T-cell (primary cell): ENCODE results near the gene MRPS6. TPM values are rescaled to one million over a fixed set of nuclear protein-coding genes. Genes with fewer than 3 reads are reported as not detected.

Source experiments
- ATAC-seq, 4 experiments: fragments of 200-7000 bp in 3 of 4; fragments of 150-1000 bp in 1 of 4; cut with Tn5 transposase; replicated peaks in 1 of 4; 1 replicate in 3 of 4; 2 replicates in 1 of 4; pipeline ENCODE4 v1.10.0; 2021; ENCODE audit warnings: moderate library complexity in 3 of 4, mild to moderate bottlenecking in 2 of 4, moderate number of reproducible peaks in 1 of 4
- CTCF ChIA-PET, 2 donors: fragments of 300-600 bp; sonication (Branson Sonifier 250); formaldehyde crosslinking; loops; one replicate each; lab custom pipeline; 2022; ENCODE audit warnings: antibody characterized with exemption in 2 of 2; lab: Charles Lee
- POLR2A ChIA-PET, 2 donors: fragments of 300-600 bp; sonication (Branson Sonifier 250); formaldehyde crosslinking; loops; one replicate each; lab custom pipeline; 2022; ENCODE audit warnings: antibody characterized with exemption in 2 of 2; lab: Charles Lee
- DNase-seq, 35 experiments: peaks; one replicate each; pipeline versions ENCODE4 v3.0.0 to v3.0.0-alpha.2; 2013 to 2023
- H3K27ac ChIP-seq: one replicate; pipeline ENCODE4 v1.5.1; 2013; ENCODE audit warnings: low read length
- H3K27me3 ChIP-seq, 2 experiments: replicated peaks in 1 of 2; 1 replicate in 1 of 2; 2 replicates in 1 of 2; pipeline versions ENCODE4 v1.6.1 to v1.7.0; 2013; ENCODE audit warnings: low read length in 1 of 2, mixed read lengths in 1 of 2; ENCODE audit not compliant: control insufficient read depth in 2 of 2, insufficient read depth in 2 of 2; ENCODE audit errors: extremely low read depth in 1 of 2
- H3K36me3 ChIP-seq, 2 donors: 1 replicate in 1 of 2; 2 replicates in 1 of 2; pipeline versions ENCODE4 v1.6.1 to v1.7.0; 2013; ENCODE audit warnings: low read length in 1 of 2; ENCODE audit not compliant: control insufficient read depth in 2 of 2, insufficient read depth in 1 of 2; ENCODE audit errors: extremely low read depth in 1 of 2
- H3K4me1 ChIP-seq, 2 experiments: 1 replicate in 1 of 2; 2 replicates in 1 of 2; pipeline versions ENCODE4 v1.6.1 to v1.7.0; 2013; ENCODE audit warnings: low read length in 2 of 2, mixed read lengths in 1 of 2; ENCODE audit not compliant: insufficient read depth in 2 of 2, control insufficient read depth in 1 of 2; ENCODE audit errors: extremely low read depth in 1 of 2
- H3K4me3 ChIP-seq, 2 donors: 1 replicate in 1 of 2; 2 replicates in 1 of 2; pipeline versions ENCODE4 v1.5.1 to v1.7.0; 2013; ENCODE audit warnings: mild to moderate bottlenecking in 2 of 2, low read length in 1 of 2, moderate library complexity in 1 of 2; ENCODE audit not compliant: control insufficient read depth in 1 of 2; ENCODE audit errors: extremely low read depth in 1 of 2
- H3K9me3 ChIP-seq: 2 replicates; pipeline ENCODE4 v1.7.0; 2013
- H3K27ac Mint-ChIP-seq, 2 donors: one replicate each; pipeline ENCODE4 v1.8.0; 2020 to 2021; ENCODE audit warnings: mild to moderate bottlenecking in 2 of 2, mixed read lengths in 2 of 2
- H3K27me3 Mint-ChIP-seq, 2 donors: one replicate each; pipeline ENCODE4 v1.8.0; 2021 to 2022; ENCODE audit warnings: mixed read lengths in 2 of 2
- H3K36me3 Mint-ChIP-seq: one replicate; pipeline ENCODE4 v1.8.0; 2021; ENCODE audit warnings: mixed read lengths
- H3K4me1 Mint-ChIP-seq, 3 donors: one replicate each; pipeline ENCODE4 v1.8.0; 2020 to 2022; ENCODE audit warnings: mixed read lengths in 3 of 3, mild to moderate bottlenecking in 1 of 3
- H3K4me3 Mint-ChIP-seq, 3 donors: one replicate each; pipeline ENCODE4 v1.8.0; 2020 to 2022; ENCODE audit warnings: mild to moderate bottlenecking in 3 of 3, mixed read lengths in 3 of 3, moderate library complexity in 3 of 3
- H3K9me3 Mint-ChIP-seq, 3 donors: one replicate each; pipeline ENCODE4 v1.8.0; 2020 to 2022; ENCODE audit warnings: mixed read lengths in 3 of 3
- WGBS: methylation state at CpG from one replicate; pipeline ENCODE4 v1.1.5; 2013; ENCODE audit warnings: missing lambda C conversion rate; ENCODE audit not compliant: insufficient coverage; 5-methylcytosine and 5-hydroxymethylcytosine counted together
- total RNA-seq, 35 experiments: library from RNA in 6 of 35; stranded (reverse) in 6 of 35; fragments of 120-200 nt in 1 of 35; gene quantifications; one replicate each; pipeline versions ENCODE4 v1.2.1 to v1.2.4 and lab custom pipeline; 2013 to 2026

Gene MRPS6
- total RNA-seq, 5 donors from 2014 or later (not counting 1 experiment from before 2014, with no cell fraction given), result 29.0 to 98.1 (median 75.0) TPM

GRCh38 chr21:34156957-34157356, 83.6 kb downstream of the MRPS6 start:
- Mint-ChIP-seq H3K4me3 (no peak overlapping the region), H3K27me3 (no peaks in the 10 kb centered on the region), H3K36me3 (peaks cover 22% of the 10 kb centered on the region), H3K4me1 (peaks cover 10 to 33% (median 12%) of the 10 kb centered on the region in 3 donors), H3K27ac (no peak overlapping the region), H3K9me3 (peaks cover 0 to 19% (median 4%) of the 10 kb centered on the region in 3 donors)
- Histone ChIP-seq H3K27ac (no peak overlapping the region), H3K27me3 (no peaks in the 10 kb centered on the region), H3K36me3 (no peaks in the 10 kb centered on the region), H3K4me3 (no peak overlapping the region), H3K9me3 (no peaks in the 10 kb centered on the region), H3K4me1 (peaks cover 2 to 8% of the 10 kb centered on the region in 2 experiments)
- CTCF ChIA-PET, result no interaction called here
- no peak for ATAC-seq
- no peak for DNase-seq
- WGBS, result no CpG with 5 or more reads among the region's 3 CpGs
- POLR2A ChIA-PET, result no interaction called here

GRCh38 chr21:34157521-34157920, 84.1 kb downstream of the MRPS6 start:
- ChIA-PET CTCF (no interaction called here), POLR2A (interaction anchor here in 1 of 2 donors (0.7 kb wide), 1 partner anchor 1300 kb away, joined by 8 read pairs; no protein-coding TSS in a partner anchor)
- DNase-seq (no peak), ATAC-seq (no peak)
- Histone ChIP-seq H3K9me3 (no peaks in the 10 kb centered on the region), H3K27me3 (no peaks in the 10 kb centered on the region), H3K4me1 (peaks cover 2 to 8% of the 10 kb centered on the region in 2 experiments), H3K36me3 (no peaks in the 10 kb centered on the region), H3K27ac (no peak overlapping the region), H3K4me3 (no peak overlapping the region)
- H3K27ac Mint-ChIP-seq, result peak overlapping the region in 1 of 2 donors; percentile 29
- 80% methylated on average over 1 of the region's 2 CpGs for WGBS
- no peaks in the 10 kb centered on the region for H3K27me3 Mint-ChIP-seq
- peaks cover 7 to 29% (median 9%) of the 10 kb centered on the region in 3 donors for H3K4me1 Mint-ChIP-seq
- no peak overlapping the region for H3K4me3 Mint-ChIP-seq
- peaks cover 27% of the 10 kb centered on the region for H3K36me3 Mint-ChIP-seq
- H3K9me3 Mint-ChIP-seq, result peaks cover 0 to 24% (median 4%) of the 10 kb centered on the region in 3 donors

- Histone ChIP-seq H3K4me1 (peaks cover 2 to 5% of the 10 kb centered on the region in 2 experiments), H3K9me3 (no peaks in the 10 kb centered on the region), H3K4me3 (no peak overlapping the region), H3K27me3 (no peaks in the 10 kb centered on the region), H3K36me3 (no peaks in the 10 kb centered on the region), H3K27ac (no peak overlapping the region)
- Mint-ChIP-seq H3K4me1 (peaks cover 3 to 15% (median 7%) of the 10 kb centered on the region in 3 donors), H3K27me3 (no peaks in the 10 kb centered on the region), H3K4me3 (no peak overlapping the region), H3K36me3 (peaks cover 20% of the 10 kb centered on the region), H3K27ac (no peak overlapping the region), H3K9me3 (peaks cover under 1 to 29% (median 7%) of the 10 kb centered on the region in 3 donors)
- ChIA-PET POLR2A (interaction anchor here in 1 of 2 donors (0.5 kb wide), 1 partner anchor 1542 kb away, joined by 3 read pairs; no protein-coding TSS in a partner anchor), CTCF (no interaction called here)
- 96% methylated on average over 30 of the region's 36 CpGs for WGBS
- ATAC-seq (no peak), DNase-seq (no peak)
Measured at GRCh38 chr21:34158866-34159835, 85.8 kb downstream of the MRPS6 start.

GRCh38 chr21:34166468-34166867, 93.1 kb downstream of the MRPS6 start:
- Histone ChIP-seq H3K9me3 (peaks cover 3% of the 10 kb centered on the region), H3K27ac (no peak overlapping the region), H3K36me3 (no peaks in the 10 kb centered on the region), H3K4me3 (peak overlapping the region in 1 of 2 donors; percentile 25), H3K27me3 (peaks cover 0 to 3% of the 10 kb centered on the region in 2 experiments), H3K4me1 (no peaks in the 10 kb centered on the region)
- DNase-seq (no peak), ATAC-seq (no peak)
- POLR2A ChIA-PET, result no interaction called here
- CTCF ChIA-PET, result no interaction called here
- peaks cover 58% of the 10 kb centered on the region for H3K36me3 Mint-ChIP-seq
- H3K4me3 Mint-ChIP-seq, result no peak overlapping the region
- H3K9me3 Mint-ChIP-seq, result peaks cover 9 to 64% (median 43%) of the 10 kb centered on the region in 3 donors
- no peaks in the 10 kb centered on the region for H3K4me1 Mint-ChIP-seq
- 96% methylated on average over 4 of the region's 5 CpGs for WGBS
- no peaks in the 10 kb centered on the region for H3K27me3 Mint-ChIP-seq
- H3K27ac Mint-ChIP-seq, result no peak overlapping the region

- no peaks in the 10 kb centered on the region for H3K27me3 Mint-ChIP-seq
- Histone ChIP-seq H3K36me3 (no peaks in the 10 kb centered on the region), H3K4me3 (no peak overlapping the region), H3K27ac (no peak overlapping the region), H3K9me3 (peaks cover 10% of the 10 kb centered on the region), H3K27me3 (peaks cover 0 to 3% of the 10 kb centered on the region in 2 experiments), H3K4me1 (no peaks in the 10 kb centered on the region)
- no peak for DNase-seq
- ChIA-PET POLR2A (no interaction called here), CTCF (no interaction called here)
- H3K4me1 Mint-ChIP-seq, result no peaks in the 10 kb centered on the region
- WGBS, result no CpG with 5 or more reads among the region's 2 CpGs
- no peak overlapping the region for H3K27ac Mint-ChIP-seq
- H3K9me3 Mint-ChIP-seq, result peaks cover 17 to 77% (median 56%) of the 10 kb centered on the region in 3 donors
- ATAC-seq, result no peak
- peaks cover 59% of the 10 kb centered on the region for H3K36me3 Mint-ChIP-seq
- H3K4me3 Mint-ChIP-seq, result no peak overlapping the region
Measured at GRCh38 chr21:34170886-34171285, 97.5 kb downstream of the MRPS6 start.

GRCh38 chr21:34174470-34174869, 101.1 kb downstream of the MRPS6 start:
- no peaks in the 10 kb centered on the region for H3K4me1 ChIP-seq
- Mint-ChIP-seq H3K4me1 (no peaks in the 10 kb centered on the region), H3K27me3 (no peaks in the 10 kb centered on the region), H3K4me3 (no peak overlapping the region), H3K9me3 (peaks cover 20 to 56% (median 41%) of the 10 kb centered on the region in 3 donors), H3K36me3 (peaks cover 39% of the 10 kb centered on the region), H3K27ac (no peak overlapping the region)
- H3K9me3 ChIP-seq, result peaks cover 7% of the 10 kb centered on the region
- H3K27me3 ChIP-seq, result peaks cover 0 to 3% of the 10 kb centered on the region in 2 experiments
- POLR2A ChIA-PET, result no interaction called here
- no peak overlapping the region for H3K27ac ChIP-seq
- no peak for ATAC-seq
- H3K36me3 ChIP-seq, result no peaks in the 10 kb centered on the region
- CTCF ChIA-PET, result no interaction called here
- H3K4me3 ChIP-seq, result no peak overlapping the region
- no peak for DNase-seq
